Aorta (tissue), 5 donors: Measurements from ENCODE around the gene NBEA. TPM values are rescaled to one million over a fixed set of nuclear protein-coding genes. Genes with fewer than 3 reads are reported as not detected.
A peak's percentile ranks its signal among the peaks of the same experiment; 100 is the strongest.
"Not testable (repeated sequence)": the region's sequence is repeated elsewhere in the genome, so short reads cannot be mapped to it uniquely, and the experiment has no call there.

Experiments
- ATAC-seq: fragments of 200-7000 bp; cut with Tn5 transposase; one replicate; pipeline ENCODE4 v1.9.1; 2022; ENCODE audit warnings: moderate library complexity; ENCODE audit not compliant: low FRiP score
- DNase-seq, 2 donors: peaks; one replicate each; pipeline ENCODE4 v3.0.0-alpha.2; 2020
- H3K27ac ChIP-seq, 2 donors: one replicate each; pipeline ENCODE4 v1.5.1; 2013; ENCODE audit warnings: low read length in 2 of 2, mild to moderate bottlenecking in 2 of 2, moderate library complexity in 2 of 2, control low read depth in 1 of 2, inconsistent platforms in 1 of 2, low read depth in 1 of 2
- H3K27me3 ChIP-seq, 2 donors: one replicate each; pipeline ENCODE4 v1.6.1; 2013; ENCODE audit warnings: control low read depth in 1 of 2, low read length in 1 of 2, mild to moderate bottlenecking in 1 of 2, moderate library complexity in 1 of 2; ENCODE audit not compliant: insufficient read depth in 2 of 2, control insufficient read depth in 1 of 2
- H3K36me3 ChIP-seq, 2 donors: one replicate each; pipeline ENCODE4 v1.6.1; 2013; ENCODE audit warnings: control low read depth in 1 of 2, low read length in 1 of 2, mild to moderate bottlenecking in 1 of 2; ENCODE audit not compliant: insufficient read depth in 2 of 2, control insufficient read depth in 1 of 2
- H3K4me1 ChIP-seq, 2 donors: one replicate each; pipeline ENCODE4 v1.6.1; 2013; ENCODE audit warnings: low read length in 2 of 2, control low read depth in 1 of 2, mild to moderate bottlenecking in 1 of 2, moderate library complexity in 1 of 2; ENCODE audit not compliant: insufficient read depth in 2 of 2, control insufficient read depth in 1 of 2
- H3K4me3 ChIP-seq, 2 donors: one replicate each; pipeline ENCODE4 v1.5.1; 2013; ENCODE audit warnings: low read length in 2 of 2, control low read depth in 1 of 2, mild to moderate bottlenecking in 1 of 2
- H3K9me3 ChIP-seq: one replicate; pipeline ENCODE4 v1.6.1; 2013; ENCODE audit warnings: mild to moderate bottlenecking, low read length; ENCODE audit not compliant: control insufficient read depth
- WGBS, 2 donors: extraction: QIAGEN DNeasy Blood & Tissue Kit; methylation state at CpG; one replicate each; pipeline ENCODE4 v1.1.7; 2013; 5-methylcytosine and 5-hydroxymethylcytosine counted together
- intact Hi-C, 2 donors: fragments of 100-400 bp; cut with DNase I; formaldehyde crosslinking; loops; one replicate each; pipeline versions ENCODE4 v1.14.2 to v1.15.0; 2022
- polyA plus RNA-seq, 2 donors: library from polyadenylated mRNA; stranded (reverse); fragments of 200-250 nt; gene quantifications; one replicate each; pipeline ENCODE4 v1.2.3, GENCODE V29; 2013
- total RNA-seq, 2 donors: library from RNA; stranded (reverse); fragmentation: NEBNext Ultra II Directional; extraction: Animal tissue kit (Norgen Biotek cat#: 25700); gene quantifications; one replicate each; pipeline ENCODE4 v1.2.1, GENCODE V29; 2021
- donor health status: healthy with polysubstance abuse.
- donor health status: Bipolar disorder and iron deficiency.
- donor health status: DM: no; HTN: no; CAD: no.
- donor health status: DM: no; HTN: no; CAD: no.
- donor health status: DM: yes; HTN: yes; CAD: no.

NBEA gene
- total and polyA plus RNA-seq, 4 donors: 1.9 to 14.7 (median 8.8) TPM

DNA sequence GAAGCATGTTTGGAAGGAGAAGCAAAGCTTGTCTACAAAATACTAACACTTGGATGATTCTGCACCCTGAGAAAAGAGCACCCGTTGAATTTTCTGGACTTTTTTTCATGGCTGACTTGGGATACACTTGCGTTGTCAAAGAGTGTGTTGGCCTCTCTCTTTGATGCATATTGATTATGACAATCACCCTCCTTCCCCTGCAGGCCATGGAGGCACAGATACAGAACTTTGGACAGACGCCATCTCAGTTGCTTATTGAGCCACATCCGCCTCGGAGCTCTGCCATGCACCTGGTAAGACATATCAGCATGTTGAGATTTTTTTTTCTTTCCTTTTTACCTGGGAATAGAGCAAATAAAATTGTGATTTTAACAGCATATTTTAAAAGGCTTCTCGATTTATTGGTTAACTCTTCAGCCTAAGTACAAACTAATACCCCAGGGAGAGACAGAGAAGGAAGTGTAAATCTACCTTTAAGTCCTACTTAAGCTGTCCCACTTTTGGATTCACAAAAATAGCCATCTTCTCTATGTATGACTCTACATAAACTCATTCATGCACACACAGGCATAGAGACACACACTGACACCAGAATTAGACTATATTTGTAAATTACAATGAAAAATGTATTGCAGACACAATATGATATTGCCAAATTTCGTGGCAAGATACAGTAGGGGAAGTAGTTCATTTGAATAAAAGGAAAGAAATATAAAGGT lies 704.1 kb downstream of the NBEA start:
- H3K36me3 ChIP-seq: no peaks in the 10 kb centered on the region
- 95 to 96% methylated on average over 7 of the region's 7 CpGs for WGBS, 2 donors
- intact Hi-C loops: no loop called here

DNA sequence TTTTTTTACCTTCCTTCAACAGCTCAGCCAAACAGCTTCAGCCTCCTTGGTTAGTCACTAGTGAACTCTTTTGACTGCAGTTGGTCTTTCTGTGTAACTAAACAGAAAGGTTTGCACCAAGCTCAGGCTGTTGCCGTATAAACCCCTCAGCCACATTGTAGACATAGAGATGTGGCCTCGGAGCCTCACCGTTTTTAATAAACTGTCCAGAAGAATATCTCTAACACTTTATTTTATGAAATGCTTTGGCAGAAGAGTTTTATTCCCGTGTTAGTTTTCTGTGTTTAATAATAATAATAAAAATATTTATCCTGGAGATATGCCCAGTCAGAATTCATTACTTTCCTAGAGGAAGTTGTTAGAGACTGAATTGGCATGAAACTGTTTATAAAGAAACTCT lies 706.1 kb downstream of the NBEA start:
- DNase-seq (no peak), ATAC-seq (peak; percentile 48)
- Histone ChIP-seq H3K4me3 (no peak overlapping the region), H3K27me3 (no peaks in the 10 kb centered on the region), H3K9me3 (no peaks in the 10 kb centered on the region), H3K4me1 (no peaks in the 10 kb centered on the region), H3K27ac (no peak overlapping the region), H3K36me3 (no peaks in the 10 kb centered on the region)
- intact Hi-C loops: no loop called here
- 1 to 5% methylated on average over 4 of the region's 4 CpGs for WGBS, 2 donors

More for the DNA sequence above, 704.1 kb downstream of the NBEA start:
- H3K9me3 ChIP-seq: no peaks in the 10 kb centered on the region
- DNase-seq (no peak), ATAC-seq (no peak)
- no peaks in the 10 kb centered on the region for H3K4me1 ChIP-seq
- no peaks in the 10 kb centered on the region for H3K27me3 ChIP-seq
- no peak overlapping the region for H3K4me3 ChIP-seq
- H3K27ac ChIP-seq: no peak overlapping the region

GRCh38 chr13:35649162-35649561 lies 707.1 kb downstream of the NBEA start:
- WGBS, 2 donors: 91 to 94% methylated on average over 4 of the region's 4 CpGs
- Histone ChIP-seq H3K4me1 (no peaks in the 10 kb centered on the region), H3K4me3 (no peak overlapping the region), H3K27me3 (no peaks in the 10 kb centered on the region), H3K9me3 (no peaks in the 10 kb centered on the region), H3K36me3 (no peaks in the 10 kb centered on the region), H3K27ac (no peak overlapping the region)
- intact Hi-C loops: no loop called here
- ATAC-seq (no peak), DNase-seq (no peak)

- 96% methylated on average over 4 of the region's 4 CpGs for WGBS, 2 donors
- DNase-seq: no peak
- peaks cover 0 to 2% of the 10 kb centered on the region in 2 donors for H3K36me3 ChIP-seq
These were observed 717.7 kb downstream of the NBEA start for GRCh38 chr13:35659796-35660195.

GRCh38 chr13:35664747-35665146 lies 722.7 kb downstream of the NBEA start:
- 97 to 98% methylated on average over 7 of the region's 7 CpGs for WGBS, 2 donors
- Histone ChIP-seq H3K4me1 (no peaks in the 10 kb centered on the region), H3K4me3 (no peak overlapping the region), H3K9me3 (no peaks in the 10 kb centered on the region), H3K27ac (no peak overlapping the region), H3K36me3 (peaks cover 0 to 2% of the 10 kb centered on the region in 2 donors), H3K27me3 (no peaks in the 10 kb centered on the region)
- ATAC-seq (no peak), DNase-seq (no peak)
- intact Hi-C loops: no loop called here

More at GRCh38 chr13:35659796-35660195, 717.7 kb downstream of the NBEA start:
- H3K4me3 ChIP-seq: no peak overlapping the region
- intact Hi-C loops: no loop called here
- H3K9me3 ChIP-seq: no peaks in the 10 kb centered on the region
- no peaks in the 10 kb centered on the region for H3K27me3 ChIP-seq
- H3K27ac ChIP-seq: no peak overlapping the region
- no peaks in the 10 kb centered on the region for H3K4me1 ChIP-seq
- no peak for ATAC-seq

- Histone ChIP-seq H3K4me1 (no peaks in the 10 kb centered on the region), H3K4me3 (no peak overlapping the region), H3K36me3 (no peaks in the 10 kb centered on the region), H3K9me3 (no peaks in the 10 kb centered on the region), H3K27me3 (no peaks in the 10 kb centered on the region), H3K27ac (no peak overlapping the region)
- WGBS, 2 donors: 66 to 69% methylated on average over 4 of the region's 4 CpGs
- ATAC-seq (no peak), DNase-seq (no peak)
- intact Hi-C loops: no loop called here
These were observed 727.3 kb downstream of the NBEA start for GRCh38 chr13:35669321-35669720.

DNA sequence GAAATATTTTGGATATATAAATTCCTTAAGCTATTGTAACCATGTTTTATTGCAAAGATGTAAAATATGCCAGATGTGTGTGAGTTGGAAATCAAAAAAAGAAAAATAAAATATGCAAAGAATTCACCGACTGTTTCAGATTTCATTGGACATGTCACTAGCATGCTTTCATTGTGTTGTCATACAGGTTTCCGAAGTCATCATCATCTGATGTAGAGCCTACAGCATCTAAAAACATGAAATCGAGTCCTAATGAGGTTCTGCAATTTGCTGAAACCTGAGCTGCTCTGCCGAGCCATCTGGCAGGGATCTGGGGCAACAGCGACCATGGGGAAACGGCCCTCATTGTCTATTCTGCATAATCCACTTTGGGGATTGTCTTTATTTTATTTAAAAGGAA lies 730.5 kb downstream of the NBEA start:
- H3K4me1 ChIP-seq: no peaks in the 10 kb centered on the region
- H3K4me3 ChIP-seq: no peak overlapping the region
- DNase-seq: no peak
- no peaks in the 10 kb centered on the region for H3K9me3 ChIP-seq
- WGBS, 2 donors: 63 to 70% methylated on average over 6 of the region's 6 CpGs
- H3K36me3 ChIP-seq: no peaks in the 10 kb centered on the region
- H3K27ac ChIP-seq: no peak overlapping the region
- H3K27me3 ChIP-seq: no peaks in the 10 kb centered on the region
- intact Hi-C loops: no loop called here
- no peak for ATAC-seq

DNA sequence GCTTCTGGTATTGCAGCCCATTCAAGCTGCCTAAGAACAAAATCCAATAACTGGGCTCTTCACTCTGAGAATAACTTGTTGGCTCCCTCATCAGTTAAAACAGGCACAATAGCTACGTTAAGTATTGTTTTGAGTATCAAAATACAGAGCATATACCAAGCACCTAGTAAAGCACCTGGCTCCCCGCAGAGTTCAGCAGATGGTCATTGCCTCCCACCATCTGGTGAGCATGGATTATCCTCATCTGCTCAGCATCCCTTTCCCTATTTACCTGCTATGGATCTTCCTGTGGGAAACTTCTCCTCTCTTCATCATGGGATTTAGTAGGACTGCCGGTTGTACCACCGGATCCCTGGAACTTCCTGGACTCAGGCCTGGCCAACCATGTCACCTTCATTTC lies 733.6 kb downstream of the NBEA start:
- intact Hi-C loops: loop anchor here in 1 of 2 donors (2.0 kb wide), 1 partner anchor 19 kb away; no protein-coding TSS in a partner anchor
- H3K36me3 ChIP-seq: no peaks in the 10 kb centered on the region
- H3K27me3 ChIP-seq: no peaks in the 10 kb centered on the region
- no peaks in the 10 kb centered on the region for H3K9me3 ChIP-seq
- H3K27ac ChIP-seq: no peak overlapping the region
- WGBS, 2 donors: 85 to 89% methylated on average over 4 of the region's 4 CpGs
- ATAC-seq (no peak), DNase-seq (no peak)
- H3K4me3 ChIP-seq: no peak overlapping the region
- H3K4me1 ChIP-seq: no peaks in the 10 kb centered on the region

- H3K36me3 ChIP-seq, DNase-seq, ATAC-seq, H3K27ac ChIP-seq, H3K9me3 ChIP-seq, H3K4me3 ChIP-seq, intact Hi-C loops, H3K27me3 ChIP-seq, H3K4me1 ChIP-seq: not testable (repeated sequence)
- 70 to 73% methylated on average over 6 of the region's 6 CpGs for WGBS, 2 donors
These were observed 735.8 kb downstream of the NBEA start for GRCh38 chr13:35677863-35678262.
